HG03442 (cell line): ENCODE data around the gene ETS2.
A peak's percentile ranks its signal among the peaks of the same experiment; 100 is the strongest.

Experiments
- ATAC-seq: cut with Tn5 transposase; IDR thresholded peaks from one replicate; pipeline ENCODE4 v1.9.1; 2021; ENCODE audit warnings: mild to moderate bottlenecking, moderate library complexity; ENCODE audit not compliant: unreplicated experiment

ETS2 gene

DNA sequence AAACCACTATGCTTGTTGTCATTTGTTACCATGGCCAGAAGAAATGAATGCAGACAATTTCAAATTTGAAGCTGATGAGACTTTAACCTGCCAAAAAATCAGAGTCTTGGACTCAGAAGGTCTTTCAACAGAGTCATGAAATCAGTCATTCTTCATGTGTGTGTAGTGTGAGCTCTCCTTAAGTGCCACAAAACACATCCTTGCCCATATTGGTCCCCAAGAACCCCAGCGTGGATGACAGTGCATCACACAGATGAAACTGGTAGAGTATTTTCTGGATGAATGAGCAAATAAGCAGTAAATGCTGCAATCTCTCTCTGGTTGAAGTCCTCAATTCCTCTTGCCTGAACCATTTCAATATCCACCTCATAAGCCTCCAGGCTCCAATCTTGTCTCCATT lies 28.7 kb upstream of the ETS2 start:
- ATAC-seq = no peak

DNA sequence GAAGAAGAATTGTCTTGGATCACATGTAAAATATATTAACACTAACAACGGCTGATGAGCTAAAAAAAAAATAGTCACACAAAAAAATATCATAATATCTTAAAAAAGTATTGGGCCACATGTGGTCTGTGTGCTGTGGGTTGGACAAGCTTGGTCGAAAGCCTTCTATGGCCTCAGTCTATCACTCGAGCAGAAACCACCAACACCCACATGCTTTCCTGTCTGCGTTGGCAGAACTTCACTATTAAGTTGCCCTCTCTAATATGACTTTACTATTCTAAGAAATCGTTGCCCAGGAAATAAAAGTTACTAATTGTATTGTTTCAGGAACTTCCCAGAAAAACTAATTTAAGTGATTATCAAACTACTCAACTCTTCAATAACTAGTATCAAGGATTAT lies 28.2 kb upstream of the ETS2 start:
- no peak for ATAC-seq

- peak; percentile 70 for ATAC-seq
Measured at GRCh38 chr21:38780879-38781278, 24.9 kb upstream of the ETS2 start.

DNA sequence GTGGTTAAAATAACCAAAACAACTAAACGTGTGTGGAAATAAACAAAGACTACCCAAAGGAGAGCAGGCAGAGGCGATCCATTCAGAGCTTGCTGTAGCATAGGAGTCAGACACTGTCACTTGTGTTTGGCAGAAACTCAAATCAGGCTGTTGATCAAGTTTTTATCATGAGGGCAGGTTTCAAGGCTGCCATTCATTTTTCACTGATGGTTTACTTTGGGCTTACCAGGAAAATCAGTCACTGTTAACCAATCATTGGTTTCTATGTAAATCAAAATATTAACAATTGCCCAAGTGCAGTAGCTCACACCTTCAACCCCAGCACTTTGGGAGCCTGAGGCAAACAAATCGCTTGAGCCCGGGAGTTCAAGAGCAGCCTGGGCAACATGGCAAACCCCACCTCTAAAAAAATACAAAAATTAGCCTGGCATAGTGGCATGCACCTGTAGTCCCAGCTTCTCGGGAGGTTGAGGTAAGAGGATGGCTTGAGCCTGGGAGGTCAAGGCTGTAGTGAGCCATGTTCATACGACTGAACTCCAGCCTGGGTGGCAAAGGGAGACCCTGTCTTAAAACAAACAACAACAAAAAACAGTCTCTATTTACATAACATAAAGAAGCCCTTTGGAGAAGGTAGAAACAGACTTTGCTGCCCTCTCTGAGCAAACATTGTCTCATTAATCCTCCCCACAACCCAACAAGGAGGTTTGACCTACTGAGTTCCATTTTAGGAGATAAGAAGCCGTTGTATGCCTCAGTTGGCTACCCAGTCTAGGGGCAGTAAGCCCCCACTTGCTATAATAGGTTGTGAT lies 21.1 kb upstream of the ETS2 start:
- ATAC-seq = no peak

DNA sequence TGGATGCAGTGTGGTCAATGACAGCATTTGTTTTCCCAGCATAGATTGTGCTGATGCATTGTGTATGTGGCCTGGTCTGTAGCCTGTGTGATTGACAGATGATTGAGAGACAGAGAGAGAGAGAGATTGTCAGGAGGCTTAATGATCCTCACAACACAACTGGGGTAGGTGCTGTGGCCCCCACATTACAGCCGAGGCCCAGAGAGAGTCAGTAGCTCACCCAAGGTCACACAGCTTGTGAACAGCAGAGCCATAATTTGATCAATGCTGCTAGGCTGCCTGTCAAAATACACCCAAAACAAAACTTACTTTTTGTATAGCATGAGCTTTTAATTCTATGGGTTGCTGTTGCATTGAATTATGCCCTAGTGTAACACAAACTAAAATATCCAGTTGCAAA lies 20.2 kb upstream of the ETS2 start:
- ATAC-seq = no peak

DNA sequence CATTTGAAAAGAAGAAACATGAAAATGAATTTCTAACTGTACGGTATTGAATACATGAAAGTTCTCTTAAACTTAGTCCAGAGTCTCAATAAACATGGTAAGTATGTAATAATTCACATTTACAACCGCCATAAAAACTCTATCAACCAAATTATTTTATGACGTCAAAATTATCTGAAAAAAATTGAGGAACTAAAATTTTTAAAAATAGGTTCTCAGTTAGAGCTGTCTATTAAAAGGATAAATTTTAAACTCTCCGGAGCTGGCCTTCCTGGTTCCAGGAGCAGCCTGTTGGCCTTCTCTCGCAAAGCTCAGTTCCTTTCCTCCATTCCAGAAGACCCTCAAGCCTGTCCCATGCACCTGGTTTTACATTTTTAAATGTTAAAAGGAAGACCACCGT lies 18.7 kb upstream of the ETS2 start:
- no peak for ATAC-seq

DNA sequence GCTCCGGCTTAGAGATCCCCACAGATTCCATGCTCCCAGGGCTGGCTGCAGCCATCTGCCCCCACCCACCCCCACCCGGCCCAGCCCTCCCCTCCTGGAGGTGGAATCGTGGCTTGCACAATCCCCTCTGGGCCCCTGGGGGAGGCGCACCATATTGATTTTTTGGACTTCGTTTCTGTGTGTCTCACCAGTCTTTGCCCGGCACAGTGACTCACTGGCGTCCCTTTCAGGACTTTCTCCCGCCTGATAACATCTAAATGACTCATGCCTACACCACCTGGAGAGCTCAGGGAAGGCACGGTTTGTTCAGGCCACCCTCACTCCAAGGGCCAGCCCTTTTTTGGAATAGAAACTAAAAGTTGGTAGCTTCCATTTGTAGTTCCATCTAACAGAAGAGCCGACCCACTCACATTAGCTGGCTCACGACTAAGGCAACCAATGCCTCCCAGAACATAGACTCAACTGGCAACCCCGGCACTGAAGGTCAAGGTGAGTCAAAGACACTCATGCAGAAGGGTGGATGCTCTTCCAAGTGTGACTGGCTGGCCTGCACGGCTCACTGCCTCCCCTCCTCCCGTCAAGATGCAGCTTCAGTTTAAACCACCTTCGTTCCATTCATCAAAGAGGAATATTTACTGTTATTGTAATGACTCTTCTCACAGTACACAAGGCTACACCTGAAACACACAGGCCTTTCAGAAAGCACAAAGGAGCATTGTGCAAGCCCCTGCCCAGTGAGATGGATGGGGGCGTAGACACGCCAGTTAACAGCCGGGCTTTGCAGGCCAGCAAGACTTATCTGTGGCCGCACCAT lies 18.1 kb upstream of the ETS2 start:
- ATAC-seq = peak; percentile 65

- ATAC-seq = no peak
Measured at GRCh38 chr21:38788275-38788905, 17.3 kb upstream of the ETS2 start.

DNA sequence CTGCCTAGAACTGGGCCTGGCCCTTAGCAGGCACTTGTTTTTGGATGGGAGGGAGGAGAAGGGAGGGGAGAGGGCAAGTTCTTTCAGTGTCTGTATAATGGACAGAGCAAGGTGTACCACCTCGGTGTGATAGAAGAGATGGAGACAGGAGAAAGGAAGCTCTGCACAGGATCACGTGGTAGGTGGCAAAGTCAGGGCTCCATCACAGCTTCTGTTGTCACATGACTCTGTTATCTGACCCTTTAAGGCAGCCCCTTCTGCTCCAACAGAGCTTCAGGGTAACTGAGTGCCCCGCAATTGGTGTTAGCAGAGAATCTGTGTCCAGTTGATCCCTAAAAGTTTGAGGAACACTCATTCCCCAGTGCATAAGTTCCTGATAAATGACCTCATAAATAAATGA lies 16.5 kb upstream of the ETS2 start:
- no peak for ATAC-seq

DNA sequence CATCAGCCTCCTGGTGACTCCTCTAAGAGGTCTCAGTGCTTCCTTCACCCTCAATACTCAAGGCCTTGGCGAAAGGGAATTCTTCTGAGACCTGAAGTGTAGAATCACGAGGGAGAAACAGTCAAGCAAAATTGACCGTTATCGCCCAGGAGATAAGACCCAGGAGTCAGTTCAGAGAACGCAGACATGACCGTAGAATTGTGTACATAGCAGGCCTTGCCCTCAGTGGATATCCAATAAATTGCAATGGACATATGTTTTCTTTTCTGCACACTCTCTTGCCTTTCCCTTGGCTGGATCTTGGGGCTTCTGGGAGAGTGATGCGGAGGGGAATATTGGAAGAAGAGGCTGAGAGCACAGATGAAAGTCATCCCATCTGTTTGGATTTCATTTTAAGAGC lies 15.7 kb upstream of the ETS2 start:
- ATAC-seq = no peak

- no peak for ATAC-seq
Measured at GRCh38 chr21:38790961-38791360, 14.8 kb upstream of the ETS2 start.

DNA sequence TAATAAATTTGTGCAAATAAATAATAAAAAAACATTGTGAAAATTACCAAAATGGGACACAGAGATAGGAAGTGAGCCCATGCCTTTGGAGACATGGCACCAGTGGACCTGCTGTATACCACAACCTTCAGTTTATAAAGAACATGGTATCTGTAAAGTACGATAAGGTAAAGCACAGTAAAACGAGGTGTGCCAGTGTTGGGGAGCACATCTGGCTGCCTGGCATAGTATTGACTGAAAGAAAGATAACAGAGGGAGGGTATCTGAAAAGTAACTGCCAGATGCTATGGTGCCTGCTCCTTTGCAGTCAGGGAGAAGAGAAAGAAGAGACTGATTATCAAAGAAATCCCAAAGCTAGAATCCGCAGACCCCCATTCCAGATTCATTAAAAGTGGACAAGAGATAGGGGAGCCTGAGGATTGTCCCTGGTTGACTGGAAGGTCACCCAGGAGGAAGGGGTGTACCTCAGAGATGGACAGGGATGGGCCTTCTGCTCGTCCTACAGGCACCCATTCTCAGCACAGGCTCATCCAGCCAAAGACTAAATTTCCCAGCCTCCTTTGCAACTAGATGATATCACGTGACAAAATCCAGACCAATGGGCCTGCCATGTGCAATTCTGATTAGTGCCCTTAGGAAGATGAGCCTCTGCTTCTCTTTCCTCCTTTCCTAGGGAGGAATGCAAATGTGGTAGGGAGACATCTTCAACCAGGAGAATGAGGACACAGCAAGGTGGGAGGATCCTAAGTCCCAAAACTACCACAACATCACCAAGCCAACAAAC lies 12.9 kb upstream of the ETS2 start:
- no peak for ATAC-seq

GRCh38 chr21:38793926-38794713 lies 11.6 kb upstream of the ETS2 start:
- ATAC-seq = no peak

GRCh38 chr21:38794978-38795377 lies 10.8 kb upstream of the ETS2 start:
- ATAC-seq = no peak

- ATAC-seq = no peak
Measured at GRCh38 chr21:38795475-38795874, 10.3 kb upstream of the ETS2 start.

GRCh38 chr21:38796424-38796823 lies 9.3 kb upstream of the ETS2 start:
- no peak for ATAC-seq

DNA sequence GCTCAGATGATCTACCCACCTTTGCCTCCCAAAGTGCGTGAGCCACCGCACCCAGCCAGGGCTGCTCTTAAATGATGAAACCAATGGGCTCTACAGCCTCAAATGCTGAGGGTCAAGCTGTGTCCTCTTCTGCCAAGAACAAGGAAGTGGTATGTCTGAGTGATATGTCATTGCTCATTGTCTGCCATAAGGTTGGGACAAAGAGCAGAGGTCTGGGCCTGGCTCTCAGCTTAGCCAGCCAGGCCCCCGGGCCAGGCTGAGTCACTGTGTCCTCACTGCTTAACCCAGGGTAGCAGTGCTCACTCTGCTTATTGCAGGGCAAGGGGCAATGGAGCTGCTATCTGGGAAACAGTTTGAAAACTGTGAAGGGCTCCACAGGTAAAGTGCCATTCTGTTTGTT lies 8.3 kb upstream of the ETS2 start:
- ATAC-seq = no peak

DNA sequence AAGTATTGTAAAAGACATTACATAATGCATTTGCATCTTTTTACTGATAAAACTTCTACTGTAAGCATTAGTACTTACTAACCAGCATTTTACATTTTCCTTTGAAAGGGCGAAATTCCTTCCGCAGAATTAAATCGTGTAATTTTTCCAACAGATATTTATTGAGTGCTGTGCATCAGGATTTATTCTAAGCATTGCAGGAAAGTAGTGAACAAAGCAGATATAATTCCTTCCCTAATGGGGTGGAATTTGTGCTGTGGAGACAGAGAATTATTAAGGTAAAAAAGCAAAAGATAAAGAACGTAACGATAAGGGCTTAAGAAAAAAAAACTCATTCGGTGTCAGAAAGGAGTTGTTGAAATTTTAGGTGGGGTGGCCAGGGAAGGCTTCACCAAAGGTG lies 7.6 kb upstream of the ETS2 start:
- ATAC-seq = no peak

DNA sequence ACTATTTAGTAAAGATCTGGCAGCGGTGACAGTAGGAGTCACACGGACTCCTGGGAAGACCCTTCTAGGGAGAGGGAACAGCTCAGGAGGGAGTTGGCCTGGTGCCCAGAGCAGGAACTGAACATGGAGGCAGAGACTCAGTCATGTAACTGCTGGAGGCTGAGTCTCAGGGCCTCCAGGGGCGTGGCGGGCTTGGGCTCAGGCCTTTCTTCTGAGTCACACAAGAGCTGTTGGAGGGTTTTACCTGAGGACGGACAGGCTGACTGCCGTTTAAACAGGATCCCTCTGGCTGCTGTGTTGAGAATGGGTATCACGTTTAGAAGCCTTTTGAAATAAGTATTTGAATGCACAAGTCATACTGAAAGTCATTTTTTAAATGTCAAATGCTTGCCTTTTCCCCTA lies 7.2 kb upstream of the ETS2 start:
- ATAC-seq = no peak

DNA sequence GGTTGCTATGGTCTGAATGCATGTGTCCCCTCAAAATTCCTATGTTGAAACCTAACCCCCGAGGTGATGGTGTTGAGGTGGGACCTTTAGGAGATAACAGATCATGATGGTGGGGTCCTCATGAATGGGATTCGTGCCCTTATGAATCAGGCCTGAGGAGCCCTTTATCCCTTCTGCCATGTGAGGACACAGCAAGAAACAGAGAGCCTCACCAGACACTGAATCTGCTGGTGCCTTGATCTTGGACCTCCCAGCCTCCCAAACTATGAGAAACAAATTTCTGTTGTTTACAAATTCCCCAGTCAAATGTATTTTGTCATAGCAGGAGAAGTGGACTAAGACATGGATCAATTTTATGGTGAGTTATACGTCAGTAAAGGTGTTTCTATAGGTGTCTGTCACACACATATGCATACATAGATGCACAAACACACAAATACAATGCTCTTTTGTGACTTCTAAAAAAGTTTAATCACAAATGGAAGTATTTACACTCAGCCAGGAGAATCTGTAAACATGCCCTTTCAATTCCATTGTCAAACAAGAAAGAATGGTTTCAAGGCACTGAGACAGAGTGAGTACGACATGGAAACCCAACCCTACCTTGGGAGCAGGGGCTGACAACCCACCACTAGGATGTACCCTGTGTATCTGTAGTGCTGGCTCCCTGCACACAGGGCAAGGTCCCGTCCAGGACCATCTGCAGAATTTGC lies 5.5 kb upstream of the ETS2 start:
- no peak for ATAC-seq
